GM11168 (cell line): ENCODE data around the gene ERICH6.

Source experiments
- in situ Hi-C: fragments of 300-500 bp; cut with MboI; formaldehyde crosslinking; loops from one replicate; pipeline ENCODE4 v1.12.0; 2022; ENCODE audit warnings: low sequenced_read_pairs; ENCODE audit not compliant: unreplicated experiment

Gene ERICH6

DNA sequence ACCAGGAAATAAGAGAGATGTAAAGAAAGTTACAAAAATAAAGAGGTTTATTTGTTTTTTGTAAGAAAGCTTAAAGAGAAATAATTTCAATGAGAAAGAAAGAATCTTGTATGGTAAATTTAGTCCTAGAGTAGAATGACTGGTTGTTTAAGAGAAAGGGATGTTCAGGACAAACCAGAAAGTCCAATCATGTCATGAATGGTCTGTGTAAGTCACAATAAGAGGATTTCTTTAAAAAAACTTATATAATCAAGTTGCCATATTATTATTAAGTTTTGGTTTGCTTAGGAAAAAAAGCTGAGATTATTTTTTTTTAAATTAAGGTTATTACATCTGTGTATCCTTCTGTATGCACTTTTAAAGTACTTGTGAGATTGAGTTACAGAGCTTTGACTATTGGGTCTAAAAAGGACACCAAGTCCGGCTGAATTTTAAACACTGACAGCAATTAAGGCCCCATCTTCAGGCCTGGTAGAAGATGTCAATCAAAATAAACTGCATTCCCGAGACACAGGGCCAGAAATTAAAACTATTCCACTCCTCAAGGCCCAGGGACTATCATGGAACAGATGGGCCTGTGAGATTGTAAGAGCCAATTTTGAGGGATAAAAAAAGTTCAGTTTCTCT is 12.2 kb downstream of the ERICH6 start:
- in situ Hi-C loops: no loop called here

DNA sequence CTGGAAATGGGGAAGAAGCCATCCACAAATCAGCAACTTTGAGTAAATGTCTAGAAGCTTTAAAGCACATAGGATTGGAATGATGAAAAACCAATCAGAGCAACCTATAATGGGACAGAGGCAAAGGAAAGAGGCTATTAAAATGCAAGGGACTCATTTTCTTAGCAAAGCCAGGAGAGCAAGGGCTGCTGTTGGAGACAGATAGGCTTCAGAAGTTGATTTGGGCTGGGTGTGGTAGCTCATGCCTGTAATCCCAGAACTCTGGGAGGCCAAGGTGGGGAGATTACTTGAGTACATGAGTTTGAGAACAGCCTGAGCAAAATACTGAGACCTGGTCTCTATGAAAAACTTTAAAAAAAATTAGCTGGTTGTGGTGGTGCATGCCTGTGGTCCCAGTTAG is 16.1 kb downstream of the ERICH6 start:
- in situ Hi-C loops: no loop called here

DNA sequence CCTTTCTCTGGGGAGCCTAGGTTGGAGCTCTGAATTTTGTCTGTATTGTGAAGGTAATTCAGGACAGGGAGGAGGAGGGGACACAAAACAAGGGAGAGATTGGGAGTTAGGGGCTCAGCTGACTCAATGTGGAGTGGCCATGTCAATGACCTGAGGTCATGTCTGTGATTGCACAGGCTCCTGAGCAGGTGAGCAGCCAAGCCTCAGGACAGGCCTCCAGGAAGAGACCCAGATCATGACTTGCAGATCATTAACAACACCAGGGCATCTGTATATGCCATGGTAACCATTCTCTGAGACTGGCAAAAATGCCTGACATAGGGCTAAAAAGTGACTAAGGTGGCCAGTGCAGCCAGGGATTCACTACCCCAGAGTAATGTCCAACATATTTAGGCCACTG is 20.9 kb downstream of the ERICH6 start:
- in situ Hi-C loops: no loop called here

DNA sequence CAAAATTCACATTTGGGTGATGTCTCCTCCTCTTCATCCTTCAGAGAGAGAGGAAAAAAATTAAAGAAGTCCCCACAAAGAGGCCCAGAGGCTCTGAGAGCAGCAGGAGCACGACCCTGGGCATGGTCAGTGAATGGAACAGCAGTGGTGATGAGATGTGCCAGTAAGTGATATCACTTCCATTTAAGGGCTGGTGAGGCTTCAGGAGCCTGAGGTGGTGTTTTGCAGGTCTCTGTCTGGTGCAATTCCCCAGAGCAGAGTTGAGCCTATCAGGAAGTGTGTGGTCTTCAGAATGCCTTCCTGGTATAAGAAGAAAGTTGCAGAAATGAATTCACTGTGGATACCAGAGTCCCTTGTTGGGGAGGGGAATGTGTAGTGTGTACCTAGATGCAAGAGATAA is 21.4 kb downstream of the ERICH6 start:
- in situ Hi-C loops: no loop called here

DNA sequence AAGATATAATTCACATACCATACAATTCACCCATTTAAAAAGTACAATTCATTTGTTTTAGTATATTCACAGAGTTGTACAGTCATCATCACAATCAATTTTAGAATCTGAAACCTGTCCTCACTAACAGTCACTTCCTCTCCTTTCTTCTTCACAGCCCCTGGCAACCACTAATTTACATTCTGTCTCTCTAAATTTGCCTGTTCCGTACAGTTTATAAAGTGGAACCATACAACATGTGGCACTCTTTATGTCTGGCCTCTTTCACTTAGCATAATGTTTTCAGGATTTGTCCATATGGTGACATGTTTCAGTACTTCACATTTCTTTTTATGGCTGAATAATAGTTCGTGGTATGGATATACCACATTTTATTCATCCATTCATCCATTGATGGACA is 22.7 kb downstream of the ERICH6 start:
- in situ Hi-C loops: no loop called here

DNA sequence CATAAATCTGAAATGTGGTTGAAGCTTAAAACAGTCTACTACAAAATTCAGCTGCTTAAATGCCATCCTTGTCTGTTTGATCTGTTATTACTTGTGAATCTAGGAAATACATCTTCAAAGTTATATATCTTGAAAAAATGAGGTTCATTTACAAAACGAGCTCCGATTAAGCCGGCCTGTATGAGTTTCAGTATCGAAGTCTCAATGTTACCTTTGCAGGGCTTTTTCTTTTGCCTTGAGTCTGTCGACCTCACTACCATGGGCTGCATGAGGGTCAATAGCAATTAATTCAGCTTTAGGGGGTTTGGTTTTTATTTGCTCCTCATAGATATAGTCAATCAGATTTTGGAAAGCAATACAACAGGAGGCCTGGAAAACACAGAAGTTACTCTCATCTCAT is 23.2 kb downstream of the ERICH6 start:
- in situ Hi-C loops: no loop called here

DNA sequence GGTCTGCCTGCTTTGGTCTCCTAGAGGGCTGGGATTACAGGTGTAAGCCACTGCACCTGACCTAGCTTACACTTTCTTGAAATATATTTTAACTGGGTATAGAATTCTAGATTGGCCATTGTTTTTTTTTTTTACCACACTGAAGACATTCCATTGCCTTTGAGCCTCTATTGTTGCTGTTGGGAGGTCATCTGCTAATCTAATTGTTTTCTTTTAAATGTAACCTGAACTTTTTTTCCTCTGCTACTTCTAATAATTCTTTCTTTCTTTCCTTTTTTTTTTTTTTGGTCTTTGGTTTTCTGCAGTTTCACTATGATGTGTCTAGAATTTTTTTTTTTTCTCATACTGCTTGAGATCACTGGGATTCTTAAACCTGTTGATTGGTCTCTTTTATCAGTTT is 28.1 kb downstream of the ERICH6 start:
- in situ Hi-C loops: no loop called here

DNA sequence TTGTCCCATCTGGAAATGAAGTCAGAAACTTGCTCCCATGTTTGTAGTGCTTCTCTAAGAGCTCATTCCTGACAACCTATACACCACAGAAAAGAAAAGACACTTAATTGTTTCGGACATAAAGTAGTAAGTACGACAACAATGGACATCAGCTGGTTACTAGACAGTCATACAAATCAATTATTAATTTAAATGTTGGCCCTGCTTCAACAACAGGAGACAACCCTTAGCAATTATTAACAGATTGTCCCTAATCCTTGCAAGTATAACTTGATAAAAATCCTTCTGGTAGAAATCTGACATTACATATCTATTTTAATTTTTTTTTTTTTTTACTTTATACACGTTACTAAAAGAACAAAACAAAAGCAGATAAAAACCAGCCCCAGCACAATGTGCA is 29.8 kb downstream of the ERICH6 start:
- in situ Hi-C loops: no loop called here

DNA sequence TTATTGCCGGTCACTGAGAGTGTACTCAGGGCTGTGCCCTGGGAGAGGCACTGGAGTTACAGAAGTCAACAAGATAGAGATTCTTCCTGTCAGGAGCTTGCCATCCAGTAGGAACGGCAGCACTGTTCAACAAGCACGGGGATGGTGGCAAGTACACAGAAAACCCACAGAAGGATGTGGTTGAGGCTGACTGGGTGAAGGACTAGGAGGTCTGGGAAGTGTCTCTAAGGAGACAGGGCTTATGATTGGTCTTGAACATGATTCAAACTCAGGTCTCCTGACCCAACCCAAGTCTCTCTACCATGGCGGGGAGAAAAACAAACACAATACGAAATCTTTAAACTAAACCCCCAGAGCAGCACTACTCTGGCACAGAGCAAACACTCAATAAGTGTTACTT is 37.6 kb downstream of the ERICH6 start:
- in situ Hi-C loops: no loop called here

DNA sequence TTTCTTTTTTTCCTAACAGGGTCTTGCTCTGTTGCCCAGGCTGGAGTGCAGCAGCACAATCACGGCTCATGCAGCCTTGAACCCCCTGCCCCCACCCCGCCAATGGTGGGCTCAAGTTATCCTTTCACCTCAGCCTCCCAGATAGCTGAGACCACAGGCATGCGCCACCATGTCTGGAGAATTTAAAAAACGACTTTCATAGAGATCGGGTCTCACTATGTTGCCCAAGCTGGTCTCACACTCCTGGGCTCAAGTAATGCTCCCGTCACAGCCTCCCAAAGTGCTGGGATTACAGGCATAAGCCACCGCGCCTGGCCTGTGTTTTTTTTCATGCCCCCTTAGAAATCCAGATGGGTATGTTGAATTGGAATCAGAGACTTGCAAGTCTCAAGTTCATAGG is 40.3 kb downstream of the ERICH6 start:
- in situ Hi-C loops: no loop called here

DNA sequence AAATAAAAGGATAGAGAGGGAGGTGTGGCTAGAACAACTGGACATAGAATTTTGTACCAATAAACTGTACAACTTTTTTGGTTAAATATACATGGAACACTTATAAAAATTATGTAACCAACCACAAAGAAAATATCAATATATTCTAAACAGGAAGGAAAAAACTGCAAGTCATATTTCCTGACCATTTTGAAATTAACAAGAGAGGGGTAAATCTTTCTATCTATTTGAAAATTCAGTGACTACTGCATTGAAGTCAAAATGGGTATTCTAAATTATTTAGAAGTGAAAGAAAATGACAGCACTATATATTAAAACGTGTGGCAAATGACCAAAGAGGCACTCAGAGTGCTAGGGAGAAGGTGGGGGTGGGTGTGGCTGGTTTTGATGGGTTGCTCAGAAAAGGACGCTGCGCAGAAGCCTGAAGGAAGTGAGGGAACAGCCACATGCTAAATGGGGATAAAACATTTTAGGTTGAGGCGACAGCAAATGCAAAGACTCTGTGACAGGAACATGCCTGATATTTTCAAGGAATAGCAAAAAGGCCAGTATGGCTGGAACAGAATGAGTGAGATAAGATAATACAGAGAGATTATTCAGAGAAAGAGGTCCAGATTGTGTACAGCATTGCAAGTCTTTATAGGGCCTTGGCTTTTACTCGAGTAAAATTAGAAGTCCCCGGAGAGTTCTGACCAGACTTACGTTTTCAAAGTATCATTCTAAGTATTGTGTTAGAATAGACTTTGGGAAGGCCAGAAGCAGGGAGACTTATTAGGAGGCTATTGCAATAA is 41.1 kb downstream of the ERICH6 start:
- in situ Hi-C loops: no loop called here

DNA sequence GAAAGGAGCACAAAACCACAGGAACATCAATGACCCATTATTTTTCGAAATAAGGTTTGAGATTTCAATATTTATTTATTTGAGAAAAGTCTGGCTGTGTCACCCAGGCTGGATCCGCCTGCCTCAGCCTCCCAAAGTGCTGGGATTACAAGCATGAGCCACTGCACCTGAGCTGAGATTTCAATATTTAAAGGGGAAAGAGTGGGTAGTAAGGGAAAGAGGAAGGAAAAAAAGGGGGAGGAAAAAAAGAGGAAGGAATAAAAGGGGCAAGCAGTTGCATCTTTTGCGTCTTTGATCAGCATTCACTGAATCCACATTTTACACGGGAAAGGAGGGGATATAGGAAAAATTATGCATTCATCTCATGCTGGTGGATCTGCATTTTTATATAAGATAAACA is 47.4 kb downstream of the ERICH6 start:
- in situ Hi-C loops: no loop called here

DNA sequence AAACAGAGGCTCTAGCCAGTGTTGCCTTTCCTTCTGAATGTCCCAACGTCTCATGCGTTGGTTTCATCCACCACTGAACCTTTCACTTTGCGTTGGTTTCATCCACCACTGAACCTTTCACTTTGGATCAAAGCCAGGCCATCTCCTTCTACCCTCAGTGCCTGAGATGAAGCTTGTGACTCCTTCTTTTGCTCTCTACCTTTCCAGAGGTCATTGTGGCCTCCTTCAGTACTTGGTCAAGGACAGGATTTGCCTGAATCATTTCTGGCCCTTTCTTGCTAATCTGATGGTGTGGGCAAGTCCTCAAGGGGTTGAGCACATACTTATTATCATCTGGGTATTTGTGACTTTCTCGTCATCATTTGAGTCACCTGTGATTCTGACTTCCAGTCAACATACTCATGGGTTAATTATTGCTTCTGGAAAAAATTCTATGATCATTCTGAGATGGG is 50.6 kb downstream of the ERICH6 start:
- in situ Hi-C loops: no loop called here

DNA sequence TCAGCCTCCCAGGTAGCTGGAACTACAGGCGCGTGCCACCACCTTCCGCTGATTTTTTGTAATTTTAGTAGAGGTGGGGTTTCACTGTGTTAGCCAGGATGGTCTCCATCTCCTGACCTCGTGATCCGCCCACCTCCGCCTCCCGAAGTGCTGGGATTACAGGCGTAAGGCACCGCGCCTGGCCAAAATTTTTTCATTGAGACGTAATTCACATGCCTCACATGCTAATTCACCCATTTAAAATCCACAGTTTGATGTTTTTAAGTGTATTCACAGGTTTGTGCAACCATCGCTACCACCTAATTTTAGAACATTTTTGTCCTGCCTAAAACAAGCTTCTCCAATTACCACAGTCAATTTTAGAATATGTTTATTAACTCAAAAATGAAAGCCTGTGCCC is 63.5 kb downstream of the ERICH6 start:
- in situ Hi-C loops: no loop called here

DNA sequence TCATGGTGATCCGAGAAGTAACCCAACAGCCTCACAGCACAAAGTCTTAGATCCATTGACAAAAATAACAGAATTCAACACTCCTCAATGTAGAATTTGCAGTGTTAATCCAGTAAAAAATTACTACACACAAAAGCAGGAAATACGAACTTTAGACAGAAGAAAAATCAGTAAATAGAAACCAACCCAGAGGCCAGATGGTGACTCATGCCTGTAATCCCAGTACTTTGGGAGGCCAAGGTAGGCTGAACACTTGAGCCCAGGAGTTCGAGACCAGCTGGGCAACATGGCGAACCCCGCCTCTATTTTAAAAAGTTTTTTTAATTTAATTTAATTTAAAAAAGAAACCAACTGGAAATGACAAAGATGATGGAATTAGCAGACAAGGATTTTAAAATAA is 64.5 kb downstream of the ERICH6 start:
- in situ Hi-C loops: no loop called here

DNA sequence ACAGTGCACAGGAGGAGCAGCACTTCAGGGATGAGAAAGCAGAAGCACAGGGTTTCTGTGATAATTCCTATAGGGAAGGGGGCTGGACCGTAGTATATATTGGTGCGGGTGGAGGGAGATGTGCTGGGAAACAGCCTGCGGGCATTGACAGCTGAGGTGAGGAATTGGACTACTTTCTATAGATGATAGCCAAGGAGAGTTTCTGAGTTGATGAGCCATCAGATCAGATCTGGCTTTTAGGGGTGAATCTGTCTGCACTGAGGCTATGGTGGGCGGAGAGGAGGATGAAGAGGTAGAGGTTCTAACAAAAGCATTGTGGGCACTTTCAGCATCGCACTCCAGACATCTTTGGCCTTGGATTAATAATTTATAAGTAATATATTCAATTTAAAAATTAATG is 67.5 kb downstream of the ERICH6 start:
- in situ Hi-C loops: no loop called here

DNA sequence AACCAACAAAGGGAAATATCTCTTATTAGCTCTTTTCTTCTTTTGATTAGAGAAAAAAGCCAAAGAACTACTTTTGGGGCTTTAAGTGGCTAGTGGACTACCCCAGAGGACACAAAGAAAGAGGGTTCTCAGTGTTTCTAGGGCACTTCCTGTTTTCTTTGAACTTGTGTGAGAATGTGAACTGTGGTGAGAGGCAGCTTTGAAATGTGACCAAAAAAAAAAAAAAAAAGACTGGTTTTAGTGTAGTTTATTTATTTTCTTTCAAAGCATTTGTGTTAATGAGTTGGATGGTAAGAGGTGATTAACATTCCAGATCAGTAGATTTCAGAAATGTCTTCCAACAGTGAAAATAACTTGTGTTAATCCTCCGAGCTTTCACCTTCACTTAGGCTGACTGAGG is 68.2 kb downstream of the ERICH6 start:
- in situ Hi-C loops: no loop called here

DNA sequence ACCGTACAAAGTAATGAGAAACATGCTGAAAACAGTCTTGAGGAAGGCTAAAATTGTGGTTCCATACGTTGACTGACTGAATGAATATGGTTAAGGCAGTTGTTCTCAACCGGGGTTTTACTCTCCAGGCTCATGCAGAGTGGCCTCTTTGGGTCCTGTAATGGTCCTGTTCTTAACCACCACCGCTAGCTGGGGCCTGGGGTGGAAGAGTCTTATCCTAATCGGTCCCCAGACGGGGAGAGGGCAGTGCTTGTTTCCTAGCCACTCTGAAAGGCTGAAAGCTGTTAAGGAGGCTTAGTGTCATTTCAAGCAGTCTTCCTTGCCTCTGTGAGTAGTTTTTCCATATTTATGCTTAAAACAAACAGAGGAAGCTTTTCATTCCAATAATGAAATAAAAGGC is 68.6 kb downstream of the ERICH6 start:
- in situ Hi-C loops: no loop called here

DNA sequence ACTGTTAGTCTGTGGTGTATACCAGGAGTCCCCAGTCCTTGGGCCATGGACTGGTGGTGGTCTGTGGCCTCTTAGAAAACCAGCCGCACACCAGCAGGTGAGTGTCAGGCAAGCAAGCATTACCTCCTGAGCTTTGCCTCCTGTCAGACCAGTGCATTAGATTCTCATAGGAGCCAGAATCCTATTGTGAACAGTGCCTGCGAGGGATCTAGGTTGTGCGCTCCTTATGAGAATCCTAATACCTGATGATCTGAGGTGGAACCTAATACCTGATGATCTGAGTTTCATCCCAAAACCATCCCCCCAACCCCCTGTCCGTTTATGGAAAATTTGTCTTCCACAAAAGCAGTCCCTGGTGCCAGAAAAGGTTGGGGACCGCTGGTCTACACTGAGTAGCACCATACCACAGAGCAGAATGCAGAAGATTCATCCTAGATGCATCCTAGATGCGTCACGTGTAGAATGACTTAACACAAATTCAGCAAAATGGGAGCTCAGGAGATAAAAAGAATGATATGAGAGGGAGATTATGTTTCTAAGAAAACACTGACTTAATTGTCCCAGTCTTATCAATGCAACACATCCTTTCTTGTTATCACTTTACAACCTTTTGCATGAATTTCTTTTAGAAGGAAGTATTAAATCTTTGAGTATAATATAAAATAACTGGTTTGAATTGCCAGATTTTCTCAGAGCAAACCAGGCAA is 72.1 kb downstream of the ERICH6 start:
- in situ Hi-C loops: no loop called here

DNA sequence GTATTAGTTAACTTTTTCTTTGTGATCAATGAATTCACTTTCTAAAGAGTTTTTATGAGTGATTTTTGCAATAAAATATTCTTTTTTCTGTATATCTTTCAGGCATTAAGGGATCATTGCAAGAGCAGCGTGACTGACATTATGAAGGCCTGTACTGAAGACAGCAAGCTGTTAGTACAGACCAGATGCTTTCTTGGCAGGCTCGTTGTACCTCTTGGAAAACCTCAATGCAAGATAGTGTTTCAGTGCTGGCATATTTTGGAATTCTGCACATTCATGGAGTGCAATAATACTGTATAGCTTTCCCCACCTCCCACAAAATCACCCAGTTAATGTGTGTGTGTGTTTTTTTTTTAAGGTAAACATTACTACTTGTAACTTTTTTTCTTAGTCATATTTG is 76.2 kb downstream of the ERICH6 start:
- in situ Hi-C loops: no loop called here

DNA sequence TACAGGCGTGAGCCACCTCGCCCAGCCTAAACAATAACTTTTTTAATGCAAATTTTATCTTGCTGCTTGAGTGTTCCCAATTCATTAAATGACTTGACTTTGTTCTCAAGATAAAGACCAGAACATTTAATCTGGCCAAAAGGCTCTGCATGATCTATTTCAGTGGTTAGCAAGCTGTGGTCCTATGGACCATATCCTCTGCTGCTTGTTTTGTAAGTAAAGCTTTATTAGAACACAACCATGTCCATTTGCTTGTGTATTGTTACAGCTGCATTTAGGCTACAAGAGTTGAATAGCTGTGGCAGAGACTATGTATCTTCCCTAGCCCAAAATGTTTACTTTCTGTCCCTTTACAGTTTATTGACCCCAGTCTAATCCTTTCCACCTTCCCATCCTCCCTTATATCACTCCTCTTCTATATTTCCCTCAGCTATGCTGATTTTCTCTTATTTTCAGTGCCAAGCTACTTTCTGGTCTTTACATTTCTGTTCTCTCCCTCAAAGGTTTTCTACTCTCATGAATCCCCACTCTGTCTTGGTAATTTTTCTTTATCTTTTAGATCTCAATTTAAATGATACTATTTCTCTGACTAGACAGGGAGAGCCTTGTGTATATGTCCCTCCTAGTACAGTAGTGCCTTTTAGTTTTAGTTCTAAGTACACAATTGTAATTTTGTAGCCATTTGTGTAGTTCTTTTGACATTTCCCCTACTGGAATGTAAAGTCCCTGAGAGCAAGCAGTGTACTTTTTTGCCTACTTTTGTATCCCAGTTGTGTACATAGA is 77.4 kb downstream of the ERICH6 start:
- in situ Hi-C loops: no loop called here
